Measurements from ENCODE around the gene RBM22. TPM values are rescaled to one million over a fixed set of nuclear protein-coding genes. Genes with fewer than 3 reads are reported as not detected.

RBM22 gene
- total RNA-seq, 1 donor from 2014 or later, result 39.3 TPM

- Mint-ChIP-seq H3K27ac (ENCODE audit: unreplicated experiment) (no peak overlapping the region), H3K27me3 (ENCODE audit: unreplicated experiment) (peaks cover 9% of the 10 kb centered on the region), H3K4me1 (ENCODE audit: low read depth, unreplicated experiment) (peaks cover 15% of the 10 kb centered on the region), H3K9me3 (ENCODE audit: unreplicated experiment) (no peaks in the 10 kb centered on the region), H3K4me3 (ENCODE audit: unreplicated experiment) (no peak overlapping the region), H3K36me3 (ENCODE audit: unreplicated experiment) (no peaks in the 10 kb centered on the region)
- no peak for DNase-seq
- TF ChIP-seq, protein P1, sequence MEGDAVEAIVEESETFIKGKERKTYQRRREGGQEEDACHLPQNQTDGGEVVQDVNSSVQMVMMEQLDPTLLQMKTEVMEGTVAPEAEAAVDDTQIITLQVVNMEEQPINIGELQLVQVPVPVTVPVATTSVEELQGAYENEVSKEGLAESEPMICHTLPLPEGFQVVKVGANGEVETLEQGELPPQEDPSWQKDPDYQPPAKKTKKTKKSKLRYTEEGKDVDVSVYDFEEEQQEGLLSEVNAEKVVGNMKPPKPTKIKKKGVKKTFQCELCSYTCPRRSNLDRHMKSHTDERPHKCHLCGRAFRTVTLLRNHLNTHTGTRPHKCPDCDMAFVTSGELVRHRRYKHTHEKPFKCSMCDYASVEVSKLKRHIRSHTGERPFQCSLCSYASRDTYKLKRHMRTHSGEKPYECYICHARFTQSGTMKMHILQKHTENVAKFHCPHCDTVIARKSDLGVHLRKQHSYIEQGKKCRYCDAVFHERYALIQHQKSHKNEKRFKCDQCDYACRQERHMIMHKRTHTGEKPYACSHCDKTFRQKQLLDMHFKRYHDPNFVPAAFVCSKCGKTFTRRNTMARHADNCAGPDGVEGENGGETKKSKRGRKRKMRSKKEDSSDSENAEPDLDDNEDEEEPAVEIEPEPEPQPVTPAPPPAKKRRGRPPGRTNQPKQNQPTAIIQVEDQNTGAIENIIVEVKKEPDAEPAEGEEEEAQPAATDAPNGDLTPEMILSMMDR (IDR thresholded peaks at IDR 0.05; ENCODE audit: partially characterized antibody, unreplicated experiment), result no peak
These were observed 38.9 kb downstream of the RBM22 start for GRCh38 chr5:150661821-150662596.

GRCh38 chr5:150661086-150661485, 39.8 kb downstream of the RBM22 start, which contains the start of gene MYOZ3:
TSS of gene MYOZ3 (plus strand) at chr5:150661251. CDS start at chr5:150662942, 1,691 bp downstream.
- DNase-seq, result no peak
- Mint-ChIP-seq H3K27ac (ENCODE audit: unreplicated experiment) (no peak within 1 kb of the TSS), H3K36me3 (ENCODE audit: unreplicated experiment) (no peaks in the 10 kb centered on the region), H3K4me1 (ENCODE audit: low read depth, unreplicated experiment) (peaks cover 15% of the 10 kb centered on the region), H3K27me3 (ENCODE audit: unreplicated experiment) (peaks cover 9% of the 10 kb centered on the region), H3K9me3 (ENCODE audit: unreplicated experiment) (no peaks in the 10 kb centered on the region), H3K4me3 (ENCODE audit: unreplicated experiment) (no peak within 1 kb of the TSS)
- TF ChIP-seq, protein P1 (IDR thresholded peaks at IDR 0.05; ENCODE audit: partially characterized antibody, unreplicated experiment), result no peak

GRCh38 chr5:150660108-150660831, 40.6 kb downstream of the RBM22 start:
- Mint-ChIP-seq H3K27me3 (ENCODE audit: unreplicated experiment) (peaks cover 9% of the 10 kb centered on the region), H3K4me3 (ENCODE audit: unreplicated experiment) (no peak overlapping the region), H3K9me3 (ENCODE audit: unreplicated experiment) (peaks cover 2% of the 10 kb centered on the region), H3K27ac (ENCODE audit: unreplicated experiment) (no peak overlapping the region), H3K36me3 (ENCODE audit: unreplicated experiment) (no peaks in the 10 kb centered on the region), H3K4me1 (ENCODE audit: low read depth, unreplicated experiment) (peaks cover 15% of the 10 kb centered on the region)
- TF ChIP-seq, protein P1 (IDR thresholded peaks at IDR 0.05; ENCODE audit: partially characterized antibody, unreplicated experiment), result no peak
- no peak for DNase-seq

- TF ChIP-seq, protein P1 (IDR thresholded peaks at IDR 0.05; ENCODE audit: partially characterized antibody, unreplicated experiment), result no peak
- DNase-seq, result no peak
- peaks cover 15% of the 10 kb centered on the region for H3K4me1 Mint-ChIP-seq (ENCODE audit: low read depth, unreplicated experiment)
- H3K27ac Mint-ChIP-seq (ENCODE audit: unreplicated experiment), result no peak overlapping the region
- peaks cover 9% of the 10 kb centered on the region for H3K27me3 Mint-ChIP-seq (ENCODE audit: unreplicated experiment)
- H3K9me3 Mint-ChIP-seq (ENCODE audit: unreplicated experiment), result peaks cover 2% of the 10 kb centered on the region
- no peak overlapping the region for H3K4me3 Mint-ChIP-seq (ENCODE audit: unreplicated experiment)
- no peaks in the 10 kb centered on the region for H3K36me3 Mint-ChIP-seq (ENCODE audit: unreplicated experiment)
These were observed 41.3 kb downstream of the RBM22 start for GRCh38 chr5:150659360-150660107.
